Kidney capillary endothelial cell (primary cell): ENCODE results near the gene RPL3.
A peak's percentile ranks its signal among the peaks of the same experiment; 100 is the strongest.

Experiments used
- DNase-seq: peaks from one replicate; pipeline ENCODE4 v3.0.0-alpha.2; 2018; ENCODE audit warnings: low spot score

The RPL3 gene

DNA sequence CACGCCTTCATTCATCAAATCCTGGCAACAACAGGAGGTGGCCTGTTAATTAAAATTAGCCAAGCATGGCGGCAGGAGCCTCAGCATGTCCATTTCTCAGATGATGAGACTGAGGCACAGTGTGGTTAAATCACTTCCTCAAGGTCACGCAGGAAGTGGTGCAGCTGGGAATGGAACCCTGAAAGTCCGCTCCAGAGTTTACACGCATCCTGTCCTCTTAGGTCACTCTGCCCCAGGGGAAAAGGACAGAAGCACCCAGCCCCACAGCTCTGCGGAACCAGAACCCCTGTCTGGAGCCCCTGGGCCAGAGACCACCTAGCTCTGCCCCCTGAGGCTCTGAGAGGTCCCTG is 19.6 kb downstream of the RPL3 start:
- DNase-seq, result no peak

DNA sequence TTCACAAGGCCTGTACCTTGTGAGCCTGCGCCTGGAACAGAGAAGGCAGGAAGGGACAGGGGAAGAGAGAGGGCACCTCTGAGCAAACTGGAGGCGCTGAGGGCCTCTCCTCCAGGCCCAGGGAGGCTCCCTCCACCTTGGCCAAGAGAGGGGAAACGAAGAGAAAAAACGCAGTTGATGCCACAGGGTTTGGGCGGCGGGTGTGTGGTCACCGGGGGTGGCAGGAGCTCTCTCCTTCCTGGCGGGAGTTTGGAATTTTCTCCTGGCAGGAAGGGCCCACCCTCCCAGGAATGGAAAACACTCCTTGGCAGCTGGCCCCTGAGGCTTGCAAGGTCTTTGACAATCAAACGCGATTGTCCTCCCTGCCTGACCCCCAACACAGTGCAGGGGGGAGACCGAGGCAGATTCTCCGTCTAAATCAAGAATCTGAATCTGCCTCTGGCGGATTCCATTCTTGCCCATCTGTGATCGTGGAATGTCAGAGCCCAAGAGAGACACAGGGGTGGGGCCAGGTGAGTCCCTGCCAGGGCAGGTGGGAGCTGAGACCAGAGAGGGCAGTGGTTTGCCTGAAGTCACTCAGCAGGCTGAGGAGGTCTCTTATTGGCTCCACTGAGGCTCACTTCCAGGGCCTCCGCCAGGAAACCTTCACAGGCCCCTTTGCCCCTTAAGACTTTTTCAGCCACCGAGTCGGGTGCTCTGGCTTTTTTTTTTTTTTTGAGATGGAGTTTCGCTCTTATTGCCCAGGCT is 21.0 kb downstream of the RPL3 start:
- DNase-seq, result no peak

- no peak for DNase-seq
Observed at GRCh38 chr22:39297490-39298240, 21.8 kb downstream of the RPL3 start.

GRCh38 chr22:39296981-39297489 is 22.4 kb downstream of the RPL3 start:
- no peak for DNase-seq

DNA sequence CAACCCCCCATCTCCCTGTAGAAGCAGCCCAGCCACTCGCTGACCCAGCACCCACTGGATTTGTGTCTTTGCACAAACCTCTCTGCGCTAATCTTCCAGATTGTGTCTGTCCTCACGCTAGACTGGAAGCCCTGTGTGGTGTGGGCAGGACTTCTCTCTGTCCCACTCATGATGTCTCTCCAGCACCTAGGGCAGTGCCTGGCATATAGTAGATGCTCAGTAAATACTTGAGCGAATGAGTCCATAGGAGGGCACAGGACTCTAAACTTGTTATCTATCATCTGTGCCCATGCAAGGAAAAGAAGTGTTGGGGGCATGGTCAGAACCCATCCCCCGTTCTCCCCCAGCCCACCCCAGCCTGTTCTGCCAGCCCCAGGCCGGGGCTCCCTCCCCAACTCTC is 22.9 kb downstream of the RPL3 start:
- DNase-seq, result no peak

GRCh38 chr22:39294571-39295468 is 24.6 kb downstream of the RPL3 start:
- no peak for DNase-seq

DNA sequence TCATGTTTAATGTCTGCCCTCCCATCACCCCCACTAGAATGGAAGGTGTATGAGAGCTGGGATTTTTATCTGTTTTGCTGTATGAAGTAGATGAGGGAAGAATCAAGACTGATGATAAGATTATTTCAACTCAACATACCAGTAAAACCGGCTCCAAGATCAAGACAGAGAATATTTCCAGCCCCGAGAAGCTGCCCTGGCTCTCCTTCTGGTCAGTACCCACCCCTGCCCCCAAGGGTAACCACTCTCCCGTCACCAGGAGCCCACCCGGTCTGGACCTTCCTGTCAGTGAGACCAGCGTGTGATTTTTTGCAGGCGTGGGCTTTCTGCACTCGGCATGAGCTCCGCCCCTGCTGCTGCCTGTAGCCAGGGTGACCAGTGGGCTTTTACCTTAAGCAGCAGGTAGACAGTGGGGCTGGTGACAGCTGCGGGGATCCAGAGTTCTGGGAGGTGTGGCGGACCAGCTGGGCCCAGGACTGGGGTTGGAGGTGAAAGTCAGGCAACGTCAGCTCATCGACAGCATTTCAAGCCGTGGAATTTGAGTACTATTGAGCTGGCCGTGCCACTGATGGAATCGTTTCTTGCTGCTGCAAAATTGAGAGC is 25.6 kb downstream of the RPL3 start:
- no peak for DNase-seq

DNA sequence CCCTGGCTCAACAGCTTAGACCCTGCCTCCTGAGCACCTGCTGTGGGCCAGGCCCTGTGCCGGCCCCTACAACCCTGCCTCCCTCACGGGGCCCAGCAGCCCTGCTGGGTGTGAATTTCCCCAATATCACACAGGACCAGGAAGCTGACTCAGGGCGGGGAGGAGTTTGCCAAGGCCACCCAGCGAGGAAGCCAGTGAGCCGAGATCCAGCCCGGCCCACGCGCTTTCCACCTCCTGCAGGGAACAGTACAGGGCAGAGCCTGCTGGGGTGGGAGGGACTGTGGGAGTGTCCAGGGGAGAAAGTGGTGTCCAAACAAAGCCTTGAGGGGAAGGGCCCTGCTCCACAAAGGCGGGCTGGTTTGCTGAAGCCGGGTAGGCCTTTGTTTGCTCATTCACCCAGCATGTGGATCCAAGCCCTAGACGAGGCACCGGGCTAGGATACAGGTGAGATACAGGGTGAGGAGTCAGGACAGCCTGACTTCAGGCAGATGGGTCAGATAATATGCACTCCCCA is 26.8 kb downstream of the RPL3 start:
- DNase-seq, result peak; percentile 85

DNA sequence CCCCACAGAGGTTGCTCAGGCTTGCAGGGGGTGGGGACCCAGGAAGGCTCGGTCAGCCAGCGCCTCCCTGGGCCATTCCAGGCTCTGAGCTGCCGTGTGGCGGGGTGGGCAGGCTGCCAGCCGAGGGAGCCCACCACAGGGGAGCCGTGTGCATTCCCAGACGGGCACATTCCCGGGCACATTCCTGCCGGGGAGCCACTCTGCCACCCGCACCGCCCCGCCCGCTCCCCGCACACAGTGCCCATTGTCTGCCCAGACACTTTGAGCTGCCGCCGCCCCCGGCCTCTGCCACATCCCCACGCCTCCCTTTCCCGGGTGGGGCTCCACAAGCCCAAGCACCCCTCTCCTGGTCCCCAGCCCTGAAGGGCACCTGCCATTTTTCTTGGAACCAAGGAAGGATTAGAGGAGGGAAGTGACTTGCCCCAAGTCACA is 27.4 kb downstream of the RPL3 start:
- no peak for DNase-seq

DNA sequence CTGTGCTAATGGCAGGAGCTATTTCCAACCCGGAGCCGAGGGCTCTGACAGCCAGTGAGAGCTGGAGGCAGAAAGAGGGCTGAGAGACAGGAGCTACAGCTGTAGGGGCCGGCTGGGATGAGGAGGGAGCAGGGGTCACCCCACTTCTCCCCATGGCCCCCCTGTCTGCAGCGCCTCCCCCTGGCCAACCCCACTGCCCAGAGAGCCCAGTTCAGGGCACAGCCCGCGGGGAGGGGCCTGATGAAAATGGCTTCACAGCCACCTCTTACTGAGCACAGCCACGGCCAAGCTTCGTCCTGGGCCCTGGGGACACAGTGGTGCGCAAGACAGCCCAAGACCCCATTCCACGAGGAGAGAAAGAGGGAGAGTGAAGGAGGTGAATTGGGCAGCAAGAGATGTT is 27.9 kb downstream of the RPL3 start:
- DNase-seq, result no peak

DNA sequence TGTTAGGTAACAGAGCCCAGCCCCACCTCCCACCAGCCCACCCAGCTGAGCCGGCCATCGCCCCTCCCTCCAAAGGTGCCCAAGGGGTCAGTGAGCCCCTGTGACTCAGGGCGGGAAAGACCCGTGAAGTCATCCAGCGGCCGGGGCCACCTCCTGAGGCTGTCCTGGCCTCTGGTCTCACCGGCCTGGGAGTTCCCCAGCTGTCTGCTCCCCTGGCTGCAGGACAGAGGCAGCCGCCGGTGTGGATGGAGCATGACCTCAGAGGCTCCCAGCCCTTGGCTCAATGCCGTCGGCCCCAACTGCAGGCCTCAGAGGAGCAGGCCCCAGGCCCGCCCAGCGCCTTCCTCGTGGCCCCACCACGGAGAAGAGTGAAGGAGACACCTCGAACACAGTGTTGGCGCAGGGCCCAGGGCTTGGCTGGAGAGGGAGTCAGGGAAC is 28.7 kb downstream of the RPL3 start:
- DNase-seq, result no peak

DNA sequence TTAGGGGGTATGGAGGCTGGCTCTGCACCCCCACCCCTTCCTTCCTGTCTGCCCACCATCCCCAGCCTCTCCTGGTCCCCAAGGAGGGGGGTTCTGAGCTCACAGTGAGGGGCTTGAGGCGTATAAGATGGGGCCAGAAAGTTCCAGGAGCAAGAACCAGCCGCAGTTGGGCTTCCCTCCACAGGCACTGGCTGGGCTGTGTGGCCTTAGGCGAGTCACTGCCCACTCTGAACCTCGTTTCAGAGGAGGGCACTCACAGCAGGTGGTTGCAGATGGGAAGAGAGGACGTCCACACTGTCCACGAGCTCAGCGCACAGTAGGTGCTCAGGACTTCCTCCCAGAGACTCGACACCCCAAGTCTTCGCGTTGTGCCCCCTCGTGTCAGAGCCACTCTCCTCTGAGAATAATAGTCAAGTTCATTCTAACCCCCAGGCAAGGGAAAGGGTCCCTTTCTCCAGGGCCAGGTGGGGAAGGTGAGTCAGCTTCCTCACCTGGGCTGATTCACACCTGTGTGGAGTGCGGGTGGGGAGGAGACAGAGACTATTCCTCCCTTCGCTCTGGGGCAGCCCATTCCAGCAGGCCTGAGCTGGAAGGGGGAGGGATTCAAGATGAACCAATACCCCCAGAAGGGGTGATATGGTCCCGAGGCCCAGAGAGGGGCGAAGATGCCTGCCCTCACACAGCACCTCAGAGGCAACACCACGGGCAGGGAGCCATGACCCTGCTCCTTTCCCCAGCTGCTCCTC is 29.3 kb downstream of the RPL3 start:
- no peak for DNase-seq

DNA sequence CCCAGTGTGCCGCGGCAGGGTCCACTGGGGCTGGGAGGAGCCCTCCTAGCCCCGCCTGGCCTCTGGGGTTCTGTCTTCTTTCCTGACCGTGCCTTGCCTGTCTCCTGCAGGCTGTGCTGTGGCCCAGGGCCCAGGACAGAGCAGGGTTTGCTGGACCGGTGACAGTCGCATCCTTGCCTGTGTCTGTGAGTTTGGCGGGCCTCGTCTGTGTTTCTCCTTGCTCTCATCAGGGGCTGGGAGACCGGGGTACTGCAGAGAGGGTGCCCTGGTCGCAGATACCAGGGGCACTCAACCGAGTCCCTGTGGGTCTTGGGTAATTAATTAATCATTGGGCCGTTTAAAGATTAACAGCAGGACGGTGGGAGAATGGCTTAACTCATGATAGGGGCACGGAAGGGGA is 29.9 kb downstream of the RPL3 start:
- DNase-seq, result no peak

- DNase-seq, result no peak
Observed at GRCh38 chr22:39288135-39288898, 31.1 kb downstream of the RPL3 start.

DNA sequence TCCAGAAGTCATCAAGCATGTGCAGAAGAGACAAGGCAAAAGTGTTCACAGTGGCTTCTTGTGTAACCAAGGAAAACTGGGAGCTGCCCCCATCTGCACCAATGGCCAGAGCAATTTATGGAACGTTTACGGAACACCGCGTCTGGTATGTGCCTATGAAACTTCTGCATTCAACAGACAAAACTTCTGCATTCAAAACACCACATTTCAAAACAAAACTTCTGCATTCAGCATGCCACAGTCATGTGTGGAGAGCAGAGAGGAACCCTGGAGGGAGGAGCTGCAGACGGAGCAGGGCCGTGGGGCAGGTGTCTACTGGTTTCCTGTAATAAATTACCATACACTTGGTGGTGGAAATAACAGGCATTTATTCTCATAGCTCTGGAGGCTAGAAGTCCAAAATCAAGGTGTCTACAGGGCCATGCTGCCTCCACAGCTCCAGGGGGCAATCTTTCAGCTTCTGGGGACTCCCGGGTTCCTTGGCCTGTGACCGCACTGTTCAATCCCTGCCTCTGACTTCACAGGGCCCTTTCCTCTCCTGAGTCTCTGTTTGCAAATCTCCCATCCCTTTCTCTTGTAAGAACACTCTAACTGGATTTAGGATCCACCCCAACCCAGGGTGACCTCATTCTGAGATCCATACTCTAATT is 32.2 kb downstream of the RPL3 start:
- no peak for DNase-seq

DNA sequence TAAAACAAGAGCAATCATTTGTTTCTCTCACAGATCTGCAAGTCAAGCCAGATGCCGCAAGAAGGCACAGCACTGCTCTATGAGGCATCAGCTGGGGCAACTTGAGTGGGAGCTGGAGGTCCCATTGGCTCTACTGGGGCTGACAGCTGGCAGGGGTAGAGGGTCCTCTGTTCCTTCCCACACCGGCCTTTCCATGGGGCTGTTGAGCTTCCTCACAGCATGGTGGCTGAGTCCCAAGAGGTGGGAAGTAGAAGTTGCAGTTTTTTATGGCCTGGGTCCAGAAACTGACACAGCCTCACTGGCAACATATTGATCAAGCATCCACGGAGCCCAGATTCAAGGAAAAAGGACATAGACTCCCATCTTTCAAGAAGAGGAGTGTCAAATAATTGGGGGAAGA is 34.4 kb downstream of the RPL3 start:
- no peak for DNase-seq

DNA sequence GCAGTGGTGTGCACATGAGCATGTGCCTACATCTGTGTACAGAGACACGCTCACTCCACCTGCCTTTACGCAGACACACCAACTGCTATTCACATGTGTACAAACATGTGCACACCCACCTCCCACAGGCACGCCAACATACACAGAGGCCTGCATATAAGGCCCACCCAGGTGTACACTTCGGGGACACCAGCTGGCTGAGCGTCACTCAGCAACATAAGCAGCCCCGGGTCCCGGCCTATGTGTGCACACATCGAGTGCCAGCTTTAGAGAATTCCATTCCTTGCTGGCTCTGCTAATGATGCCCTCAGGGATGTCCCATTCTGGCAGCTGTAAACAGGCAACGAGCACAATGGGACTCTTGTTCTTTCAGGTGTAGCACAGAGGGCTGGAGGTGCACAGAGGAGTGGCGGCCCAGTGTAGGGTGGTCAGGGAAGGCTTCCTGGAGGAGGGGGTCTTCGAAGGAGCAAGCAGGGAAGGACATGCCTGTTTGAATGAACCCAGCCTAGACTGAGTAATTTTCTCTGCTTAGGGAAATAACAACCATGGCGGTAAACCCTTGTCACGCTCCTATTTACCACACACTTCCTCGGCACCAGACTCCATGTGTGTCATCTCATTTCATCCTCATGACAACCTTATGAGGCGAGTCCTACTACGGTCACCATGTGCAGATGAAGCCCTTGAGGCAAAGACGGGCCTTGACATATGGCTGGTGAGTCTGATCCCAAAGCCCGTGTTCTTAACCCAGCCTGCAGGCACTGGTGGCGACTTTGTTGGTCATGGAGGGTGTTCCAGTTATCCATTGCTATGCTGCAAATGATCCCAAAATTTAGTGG is 35.1 kb downstream of the RPL3 start:
- DNase-seq, result no peak

- peak; percentile 84 for DNase-seq
Observed at GRCh38 chr22:39283322-39284141, 35.9 kb downstream of the RPL3 start.
